Germinal center (tissue), 1 donor: ENCODE data around the gene PPFIA4.

Source experiments
- DNase-seq: peaks from one replicate; pipeline ENCODE4 v3.0.0; 2012; ENCODE audit warnings: mixed read lengths, low spot score

PPFIA4 gene

DNA sequence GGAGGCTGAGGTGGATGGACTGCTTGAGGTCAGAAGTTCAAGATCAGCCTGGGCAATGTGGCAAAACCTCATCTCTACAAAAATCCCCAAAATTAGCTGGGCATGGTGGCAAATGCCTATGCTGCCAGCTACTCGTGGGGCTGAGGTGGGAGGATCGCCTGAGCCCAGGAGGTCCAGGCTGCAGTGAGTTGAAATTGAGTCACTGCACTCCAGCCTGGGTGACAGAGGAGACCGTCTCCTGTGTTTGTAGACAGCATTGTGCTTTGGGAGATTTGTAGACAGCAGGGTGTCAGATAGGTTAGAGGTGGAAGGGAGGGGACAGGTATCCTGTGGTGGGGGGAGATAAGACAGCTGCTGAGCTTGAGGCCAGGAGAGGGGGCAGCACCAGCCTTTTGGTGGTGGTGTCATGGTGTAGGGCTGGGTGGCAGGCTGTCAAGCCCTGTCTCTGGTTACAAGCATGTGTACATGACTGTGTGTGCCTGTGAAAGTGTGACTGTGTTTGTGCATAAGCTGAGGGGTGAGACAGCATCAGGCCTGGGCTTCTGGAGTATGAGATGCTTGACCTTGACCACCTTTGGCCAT, 15.2 kb downstream of the PPFIA4 start:
- DNase-seq, result no peak

DNA sequence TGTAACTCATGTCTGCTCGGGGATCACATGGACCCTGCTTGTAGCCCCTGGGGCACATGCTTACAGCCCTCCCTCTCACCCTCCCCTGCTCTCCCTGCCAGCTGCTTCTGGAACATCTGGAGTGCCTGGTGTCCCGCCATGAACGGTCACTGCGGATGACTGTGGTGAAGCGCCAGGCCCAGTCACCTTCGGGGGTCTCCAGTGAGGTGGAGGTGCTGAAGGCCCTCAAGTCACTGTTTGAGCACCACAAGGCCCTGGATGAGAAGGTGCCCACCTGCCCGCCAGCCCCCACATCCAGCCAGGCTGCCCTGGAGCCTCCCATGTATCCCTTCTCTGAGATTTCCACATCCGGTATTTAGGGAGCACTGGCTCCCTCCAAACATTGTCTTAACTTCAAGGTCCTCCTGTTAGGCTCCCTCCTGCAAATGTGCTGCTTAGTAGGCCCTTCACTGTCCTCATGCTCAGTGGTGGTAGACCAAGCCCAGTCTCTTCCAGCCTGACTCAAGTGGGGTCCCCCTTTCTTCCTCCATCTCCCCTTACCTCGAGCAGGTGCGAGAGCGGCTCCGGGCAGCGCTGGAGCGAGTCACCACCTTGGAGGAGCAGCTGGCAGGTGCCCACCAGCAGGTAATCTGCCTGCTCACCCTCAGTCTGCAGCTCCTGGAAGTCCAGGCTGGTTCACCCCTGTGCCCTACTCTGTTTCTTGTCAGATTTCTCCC, 17.7 kb downstream of the PPFIA4 start:
- no peak for DNase-seq

DNA sequence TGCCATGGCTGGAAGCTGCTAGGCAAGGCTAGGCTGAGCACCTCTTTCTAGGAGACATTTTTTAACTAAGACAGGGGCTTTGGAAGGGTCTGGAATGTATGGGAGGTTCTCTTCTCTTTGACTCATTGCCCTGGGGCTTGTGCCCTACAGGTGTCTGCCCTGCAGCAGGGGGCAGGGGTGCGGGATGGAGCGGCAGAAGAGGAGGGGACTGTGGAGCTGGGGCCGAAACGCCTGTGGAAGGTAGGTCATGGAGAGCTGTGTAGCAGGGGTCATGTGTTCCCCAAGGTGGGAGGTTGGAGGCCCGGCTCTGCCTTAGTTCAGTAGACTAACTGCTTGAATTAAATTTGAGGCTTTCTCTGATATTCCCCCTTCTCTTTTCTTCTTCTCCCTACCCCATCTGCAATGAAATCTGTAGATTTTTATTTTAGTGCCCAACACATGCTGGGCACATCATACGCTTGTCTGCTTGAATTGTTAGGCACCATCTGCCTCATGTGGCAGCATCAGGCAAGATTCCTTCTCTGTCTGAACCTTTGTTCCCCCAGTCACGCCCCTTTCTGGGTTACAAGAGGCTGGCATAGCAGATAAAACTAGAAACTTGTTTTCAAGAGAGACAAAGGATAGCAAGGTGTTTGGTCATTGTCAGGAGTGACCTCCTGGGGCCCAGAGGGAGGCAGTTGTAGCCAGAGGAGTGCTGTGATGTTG, 18.4 kb downstream of the PPFIA4 start:
- no peak for DNase-seq

DNA sequence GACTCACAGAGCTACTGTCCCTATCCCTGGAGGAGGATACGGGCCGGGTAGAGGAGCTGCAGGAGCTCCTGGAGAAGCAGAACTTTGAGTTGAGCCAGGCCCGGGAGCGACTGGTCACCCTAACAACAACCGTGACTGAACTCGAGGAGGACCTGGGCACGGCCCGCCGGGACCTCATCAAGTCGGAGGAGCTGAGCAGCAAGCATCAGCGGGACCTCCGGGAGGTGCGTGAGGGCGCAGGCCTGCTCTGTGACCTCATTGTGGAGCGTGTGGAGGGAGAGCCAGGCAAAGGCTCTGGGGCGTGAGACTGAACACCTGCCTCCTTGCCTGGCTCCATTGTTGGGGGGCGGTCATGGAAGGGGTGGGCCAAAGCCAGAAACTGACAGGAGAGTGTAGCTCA, 19.0 kb downstream of the PPFIA4 start:
- no peak for DNase-seq

DNA sequence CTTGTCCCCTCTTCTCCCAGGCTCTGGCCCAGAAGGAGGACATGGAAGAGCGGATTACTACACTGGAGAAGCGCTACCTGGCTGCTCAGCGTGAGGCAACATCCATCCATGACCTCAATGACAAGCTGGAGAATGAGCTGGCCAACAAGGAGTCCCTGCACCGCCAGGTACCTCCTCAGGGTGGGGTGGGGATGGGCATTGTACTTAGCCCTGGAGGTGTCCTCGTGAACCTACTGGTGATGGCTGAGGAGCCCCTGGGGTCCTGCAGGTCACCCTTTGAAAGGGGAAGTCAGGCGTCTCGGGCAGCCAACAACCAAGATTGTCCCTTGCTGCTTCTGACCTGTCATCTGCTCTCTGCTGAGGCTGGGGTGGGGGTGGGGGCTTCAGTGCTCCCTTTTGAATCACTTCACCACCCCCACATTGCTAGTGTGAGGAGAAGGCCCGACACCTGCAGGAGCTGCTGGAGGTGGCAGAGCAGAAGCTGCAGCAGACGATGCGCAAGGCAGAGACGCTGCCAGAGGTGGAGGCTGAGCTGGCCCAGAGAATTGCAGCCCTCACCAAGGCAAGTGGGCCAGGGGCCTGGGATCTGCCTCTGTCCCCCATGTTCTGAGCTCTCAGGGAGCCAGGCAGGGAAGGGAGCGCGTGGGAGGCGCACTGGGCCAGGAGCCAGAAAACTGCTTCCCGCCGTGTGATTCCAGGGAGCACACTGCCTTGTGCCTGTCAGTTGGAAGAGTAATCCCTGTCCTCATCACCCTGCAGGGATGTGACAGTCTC, 19.7 kb downstream of the PPFIA4 start:
- DNase-seq, result no peak

DNA sequence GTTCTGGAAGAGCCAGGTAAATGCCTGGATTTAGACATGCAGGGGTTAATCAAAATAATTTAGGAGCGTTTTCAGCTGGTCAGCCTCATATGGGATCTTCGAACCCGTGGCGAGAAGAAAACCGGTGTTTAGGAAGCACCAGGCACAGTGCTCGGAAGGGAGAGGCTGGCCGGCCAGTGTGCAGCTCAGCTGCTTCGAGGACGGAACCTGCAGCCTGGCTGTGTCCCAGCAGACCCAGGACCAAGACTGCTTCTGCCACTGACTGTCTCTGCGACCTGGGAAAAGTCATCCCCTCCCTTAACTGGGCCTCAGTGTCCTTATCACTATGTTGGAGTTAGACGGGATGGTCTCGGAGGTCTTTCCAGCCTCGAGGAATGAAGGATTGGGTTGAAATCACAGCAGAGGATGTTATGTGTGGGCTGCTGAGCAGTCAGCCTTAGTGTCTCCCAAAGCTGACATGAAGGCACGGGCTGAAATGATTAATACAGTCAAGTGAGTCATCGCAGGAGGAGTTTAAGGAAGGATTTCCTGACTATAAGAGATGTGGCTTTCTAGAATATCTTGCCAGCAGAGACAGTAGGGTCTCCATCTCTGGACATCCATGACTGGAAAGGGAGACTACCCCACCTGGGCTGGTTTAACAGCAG, 20.8 kb downstream of the PPFIA4 start:
- DNase-seq, result no peak

DNA sequence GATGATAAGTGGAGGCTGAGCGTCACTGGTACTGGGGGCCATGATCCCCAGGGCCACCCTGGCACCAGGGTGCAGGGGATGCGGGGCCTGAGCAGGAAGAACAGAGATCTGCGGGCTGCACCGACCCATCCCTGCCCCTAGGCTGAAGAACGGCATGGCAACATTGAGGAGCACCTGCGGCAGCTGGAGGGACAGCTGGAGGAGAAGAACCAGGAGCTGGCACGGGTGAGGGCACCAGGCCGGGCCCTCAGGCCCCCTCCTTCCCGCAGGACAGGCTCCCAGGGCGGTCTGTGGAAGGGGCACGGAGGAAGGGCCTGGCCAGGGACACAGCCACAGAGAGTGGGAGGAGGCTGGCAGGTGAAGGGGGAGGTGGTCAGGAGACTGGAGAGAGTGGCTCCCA, 21.8 kb downstream of the PPFIA4 start:
- DNase-seq, result no peak

DNA sequence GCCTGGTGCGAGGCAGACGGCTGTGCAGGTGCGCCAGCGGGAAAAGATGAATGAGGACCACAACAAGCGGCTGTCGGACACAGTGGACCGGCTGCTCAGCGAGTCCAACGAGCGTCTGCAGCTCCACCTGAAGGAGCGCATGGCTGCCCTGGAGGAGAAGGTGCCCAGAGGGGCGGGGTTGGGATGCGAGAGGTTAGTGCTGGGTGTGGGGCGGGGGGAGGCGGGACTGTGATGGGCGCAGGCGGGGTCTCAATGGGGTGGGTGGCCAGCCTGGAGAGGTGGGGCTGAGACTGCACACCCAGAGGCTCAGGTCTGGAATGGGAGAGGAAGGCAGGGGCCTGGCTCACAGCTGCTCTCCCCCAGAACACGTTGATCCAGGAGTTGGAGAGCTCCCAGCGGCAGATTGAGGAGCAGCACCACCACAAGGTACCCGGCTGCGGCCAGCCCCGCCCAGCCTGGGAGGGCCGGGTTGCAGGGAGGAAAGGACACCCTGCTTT, 22.3 kb downstream of the PPFIA4 start:
- DNase-seq, result no peak

DNA sequence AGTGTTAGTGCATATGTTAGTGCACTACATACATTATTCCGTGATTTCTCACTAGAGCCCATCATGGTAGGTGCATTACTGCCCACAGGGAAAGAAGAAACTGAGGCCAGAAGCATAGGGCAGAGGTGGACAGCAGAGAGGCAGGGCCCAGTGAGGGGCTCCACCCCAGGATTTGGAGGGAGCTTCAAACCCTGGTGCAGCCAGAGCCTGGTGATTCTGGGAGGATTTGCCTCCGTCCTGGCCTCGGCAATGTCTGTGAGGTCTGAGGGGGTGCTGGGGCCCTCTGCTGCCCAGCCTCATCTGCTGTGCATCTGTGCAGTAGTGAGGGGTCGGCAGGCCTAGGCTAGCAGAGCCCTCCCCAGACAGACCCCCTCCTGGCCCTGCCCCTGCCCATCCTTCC, 22.8 kb downstream of the PPFIA4 start:
- no peak for DNase-seq

DNA sequence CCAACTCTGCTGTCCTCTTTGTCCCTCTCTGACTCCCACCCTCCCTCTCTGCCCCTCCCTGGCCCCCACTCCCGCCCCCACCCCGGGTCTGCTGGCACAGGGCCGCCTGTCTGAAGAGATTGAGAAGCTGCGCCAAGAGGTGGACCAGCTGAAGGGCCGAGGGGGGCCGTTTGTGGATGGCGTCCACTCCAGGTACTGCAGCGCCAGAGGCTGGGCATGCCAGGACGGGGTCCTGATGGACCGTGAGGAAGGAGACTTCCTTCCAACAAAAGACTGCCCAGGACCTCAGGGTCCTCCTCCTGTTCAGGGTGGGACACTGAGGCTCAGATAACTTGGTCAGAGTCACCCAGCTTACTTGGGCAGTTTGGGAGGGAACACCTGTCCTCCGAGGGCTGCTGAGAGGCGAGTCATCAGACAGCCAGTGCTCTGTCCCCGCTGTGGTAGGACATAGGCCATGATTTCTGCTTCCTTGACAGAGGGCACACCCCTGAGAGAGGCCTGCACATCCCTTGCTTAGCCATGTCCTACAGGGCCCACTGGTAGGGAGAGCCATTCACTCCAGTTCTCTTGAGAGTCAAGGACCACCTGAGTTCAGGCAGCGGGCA, 23.4 kb downstream of the PPFIA4 start:
- DNase-seq, result no peak

DNA sequence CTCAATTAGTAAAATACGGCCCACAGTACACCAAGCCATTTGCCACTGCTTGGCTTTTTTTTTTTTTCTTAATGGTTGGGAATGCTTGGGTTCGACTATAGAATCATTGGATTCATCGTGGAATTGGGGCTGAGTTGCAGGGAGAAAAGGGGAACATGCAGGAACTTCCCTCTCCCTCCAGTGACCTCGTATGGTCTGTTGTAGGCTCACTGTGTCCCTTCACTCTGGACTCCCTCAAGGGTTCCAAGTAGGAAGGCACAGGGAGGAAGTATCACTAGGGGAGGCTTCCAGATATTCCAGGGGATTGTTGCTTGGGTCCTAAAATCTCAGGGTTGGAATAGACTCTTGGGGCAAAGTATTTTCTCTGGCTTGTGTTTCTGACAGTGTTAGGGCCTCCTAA, 24.5 kb downstream of the PPFIA4 start:
- no peak for DNase-seq

DNA sequence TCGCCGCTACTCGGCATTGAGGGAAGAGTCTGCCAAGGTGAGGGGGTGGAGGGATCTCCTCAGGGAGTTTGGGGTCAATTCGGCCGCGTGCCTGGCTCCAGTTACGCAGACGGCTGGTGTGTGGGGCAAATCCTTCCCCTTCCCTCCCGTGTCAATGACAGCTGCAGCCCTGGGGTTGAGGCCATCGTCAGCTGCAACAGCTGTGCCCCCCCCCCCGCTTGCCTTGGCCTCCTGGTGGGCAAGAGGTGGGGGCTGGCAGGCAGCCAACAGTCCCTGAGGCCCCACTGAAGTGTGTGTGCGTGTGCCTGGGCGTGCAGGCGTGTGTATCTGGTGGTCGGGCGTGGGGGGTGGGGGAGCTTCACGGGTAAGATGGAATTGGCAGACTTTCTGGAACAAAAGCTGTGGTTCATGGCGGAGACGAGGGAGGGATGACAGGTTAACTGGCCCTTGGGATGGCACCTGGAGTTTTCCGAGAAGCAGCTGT, 25.6 kb downstream of the PPFIA4 start:
- DNase-seq, result no peak

DNA sequence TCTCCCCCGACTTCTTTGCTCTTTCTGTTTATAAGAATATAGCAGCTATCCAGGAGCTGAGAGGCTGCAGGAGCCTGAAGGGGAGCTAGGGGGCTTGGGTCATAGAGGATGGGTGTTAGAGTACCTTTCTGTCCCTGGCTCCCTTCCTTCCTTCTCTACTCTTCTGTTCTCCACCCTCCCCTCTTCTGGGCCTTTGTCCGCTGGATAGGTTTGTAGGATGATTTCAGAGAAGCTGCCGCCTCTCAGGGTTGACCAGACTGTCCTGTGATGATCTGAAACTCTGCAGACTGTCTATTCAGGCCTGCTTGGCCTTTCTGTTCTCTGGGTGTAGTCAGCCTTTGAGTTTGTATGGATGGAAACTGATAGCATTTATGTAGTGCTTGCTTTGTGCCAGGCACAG, 26.3 kb downstream of the PPFIA4 start:
- DNase-seq, result no peak

DNA sequence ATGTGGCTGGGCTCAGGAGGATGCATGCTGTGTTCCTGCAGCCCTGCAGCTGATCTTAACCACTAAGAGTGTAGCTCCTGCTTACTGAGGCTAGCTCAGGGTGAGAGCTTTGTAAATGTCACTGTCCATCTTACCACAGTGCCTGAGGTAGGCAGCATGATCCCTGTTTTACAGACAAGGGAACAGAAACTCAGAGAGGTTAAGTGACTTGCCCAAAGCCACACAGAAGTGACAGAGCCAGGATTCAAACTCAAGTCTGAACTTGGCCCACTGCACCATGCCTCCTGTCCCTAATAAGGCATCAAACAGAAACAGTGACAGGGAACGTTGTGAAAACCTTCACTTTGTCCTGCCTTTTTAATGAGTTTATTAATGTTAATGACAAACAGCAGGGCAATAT, 27.9 kb downstream of the PPFIA4 start:
- DNase-seq, result no peak

DNA sequence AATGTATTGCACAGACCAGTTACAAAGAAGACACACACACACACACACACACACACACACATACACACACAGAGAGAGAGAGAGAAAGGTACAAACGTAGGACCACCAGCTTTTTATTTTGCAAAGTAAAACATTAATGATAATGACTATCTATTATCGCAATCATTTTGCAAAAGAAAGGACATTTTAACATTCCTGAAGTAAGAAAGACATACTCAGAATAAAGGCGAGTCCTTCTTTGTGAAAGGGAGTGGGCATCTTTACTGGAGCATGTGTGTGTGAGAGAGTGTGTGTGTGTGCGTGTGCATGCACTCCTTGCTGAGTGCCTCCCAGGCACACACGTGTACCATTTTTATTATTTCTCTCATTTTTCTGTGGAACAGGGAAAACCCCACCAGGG, 28.4 kb downstream of the PPFIA4 start:
- no peak for DNase-seq

DNA sequence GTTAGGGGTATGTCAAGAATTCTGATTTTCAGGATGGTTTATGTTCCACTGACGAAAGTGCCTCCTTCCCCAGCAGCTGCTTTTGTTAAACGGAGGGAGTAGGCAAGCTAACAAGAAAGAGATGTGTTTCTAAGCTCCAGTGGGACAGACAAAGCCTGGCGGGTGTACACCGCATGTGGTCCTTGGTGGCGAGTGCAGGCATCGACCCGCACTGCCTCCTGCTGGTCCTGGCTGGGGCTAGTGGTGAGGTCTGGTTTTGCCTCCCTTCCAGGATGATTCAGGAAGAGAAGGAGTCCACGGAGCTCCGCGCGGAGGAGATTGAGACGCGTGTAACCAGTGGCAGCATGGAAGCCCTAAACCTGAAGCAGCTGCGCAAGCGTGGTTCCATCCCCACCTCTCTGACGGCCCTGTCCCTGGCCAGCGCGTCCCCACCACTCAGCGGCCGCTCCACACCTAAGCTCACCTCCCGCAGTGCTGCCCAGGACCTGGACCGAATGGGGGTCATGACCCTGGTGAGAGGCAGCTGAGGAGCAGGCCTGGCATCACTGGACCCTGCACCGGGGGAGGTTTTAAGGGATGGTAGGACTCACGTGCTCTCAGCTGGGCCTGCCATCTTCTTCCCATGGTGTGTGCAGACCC, 29.0 kb downstream of the PPFIA4 start:
- no peak for DNase-seq

DNA sequence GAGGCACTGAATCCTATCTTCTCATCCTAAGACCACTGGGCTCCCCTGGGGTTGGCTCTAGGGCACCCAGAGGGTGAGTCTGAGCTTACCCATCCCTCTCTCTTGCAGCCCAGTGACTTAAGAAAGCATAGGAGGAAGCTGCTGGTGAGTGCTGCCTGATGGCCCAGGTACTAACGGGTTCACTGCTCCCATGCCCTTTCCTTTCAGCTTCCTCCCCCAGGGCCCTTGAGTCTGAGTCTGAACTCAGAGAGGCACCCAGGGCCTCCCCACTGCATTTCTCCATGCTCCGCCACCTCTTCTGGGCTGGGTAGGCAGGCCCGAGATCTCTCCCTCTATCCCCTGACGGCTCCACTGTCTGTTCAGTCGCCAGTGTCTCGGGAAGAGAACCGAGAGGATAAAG, 29.7 kb downstream of the PPFIA4 start:
- no peak for DNase-seq

DNA sequence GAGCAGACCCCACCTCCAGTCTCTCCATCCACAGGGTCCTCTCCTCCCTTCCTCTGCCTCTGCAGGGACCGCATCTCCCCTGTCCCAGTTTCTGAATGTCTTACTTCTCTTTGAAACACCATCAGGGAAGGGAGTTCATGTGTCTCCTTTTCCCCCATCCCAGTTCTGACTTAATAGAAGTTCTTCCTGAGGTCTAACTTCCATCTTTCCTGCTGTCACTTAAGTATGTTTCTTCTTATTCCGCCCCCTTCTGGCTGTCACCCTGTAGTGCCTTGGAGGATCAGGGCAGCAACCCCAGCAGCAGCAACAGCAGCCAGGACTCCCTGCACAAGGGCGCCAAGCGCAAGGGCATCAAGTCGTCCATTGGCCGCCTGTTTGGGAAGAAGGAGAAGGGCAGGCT, 30.2 kb downstream of the PPFIA4 start:
- DNase-seq, result no peak

DNA sequence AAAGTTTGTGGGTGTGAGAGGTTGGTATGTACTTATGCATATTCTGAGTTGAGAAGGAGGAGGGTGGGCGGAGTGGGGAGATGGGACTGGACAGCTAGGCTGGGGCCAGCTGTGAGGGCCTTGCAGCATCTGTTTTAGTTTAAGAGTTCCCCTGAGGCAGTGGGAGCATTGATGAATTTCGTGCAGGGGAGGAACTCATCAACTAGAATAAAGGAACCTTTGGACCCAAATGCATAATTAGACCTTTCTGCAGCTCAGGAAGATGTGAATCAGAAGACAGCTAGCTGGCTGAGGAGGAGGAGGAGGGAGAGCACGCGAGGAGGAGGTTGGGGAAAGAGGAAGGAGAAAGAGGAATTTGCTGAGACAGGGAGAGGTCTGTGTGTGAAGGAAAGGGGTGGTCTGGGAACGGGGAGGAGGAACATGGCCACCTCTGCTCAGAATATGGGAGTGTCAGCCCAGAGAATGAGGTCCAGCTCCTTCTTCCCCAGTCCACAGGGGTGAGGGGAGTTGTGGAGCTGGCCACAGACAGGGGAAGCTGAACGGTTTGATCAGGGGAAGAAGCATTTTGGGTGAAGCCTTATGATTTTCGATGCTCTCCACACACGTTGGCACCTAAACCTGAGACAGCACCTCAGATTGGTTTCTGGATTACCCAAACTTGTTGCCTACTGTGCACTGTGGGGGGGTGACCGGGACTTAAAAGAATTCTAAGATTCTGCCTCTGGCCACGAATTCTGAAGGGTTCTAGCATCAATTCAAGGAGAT, 31.8 kb downstream of the PPFIA4 start:
- DNase-seq, result no peak

DNA sequence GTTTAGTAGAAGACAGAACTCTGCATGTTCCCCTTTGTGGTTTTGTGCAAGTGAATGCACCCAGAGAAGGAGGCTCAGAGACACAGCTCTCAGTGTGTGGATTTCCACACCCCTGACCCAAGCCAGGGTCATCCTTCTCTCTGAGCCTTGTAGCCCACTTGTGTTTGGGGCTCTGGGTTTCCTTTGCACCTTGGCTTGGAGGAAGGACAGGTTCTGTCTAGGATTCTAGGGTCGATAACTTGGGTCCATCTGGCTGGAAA, 32.3 kb downstream of the PPFIA4 start:
- no peak for DNase-seq

DNA sequence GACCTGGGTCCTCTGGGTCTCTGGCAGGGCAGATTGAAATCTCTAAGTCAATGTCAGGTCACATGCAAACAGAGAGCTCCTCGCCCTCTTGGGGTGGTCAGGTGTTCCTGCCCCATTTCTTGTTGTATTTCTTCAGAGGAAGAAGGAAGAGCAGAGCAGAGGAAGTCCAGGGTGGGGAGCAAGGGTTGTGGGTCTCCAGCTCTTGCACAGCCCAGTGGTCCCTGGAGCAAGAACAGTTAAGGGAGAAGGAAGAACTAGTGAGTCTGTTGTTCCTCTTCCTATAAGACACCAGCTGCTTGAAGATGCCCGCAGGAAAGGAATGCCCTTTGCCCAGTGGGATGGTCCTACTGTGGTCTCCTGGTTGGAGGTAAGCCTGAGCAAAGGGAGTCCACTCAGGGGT, 33.2 kb downstream of the PPFIA4 start:
- DNase-seq, result no peak
